ENCODE results near the gene ERCC3.
"Not testable (repeated sequence)": the region's sequence is repeated elsewhere in the genome, so short reads cannot be mapped to it uniquely, and the experiment has no call there.

Gene ERCC3

DNA sequence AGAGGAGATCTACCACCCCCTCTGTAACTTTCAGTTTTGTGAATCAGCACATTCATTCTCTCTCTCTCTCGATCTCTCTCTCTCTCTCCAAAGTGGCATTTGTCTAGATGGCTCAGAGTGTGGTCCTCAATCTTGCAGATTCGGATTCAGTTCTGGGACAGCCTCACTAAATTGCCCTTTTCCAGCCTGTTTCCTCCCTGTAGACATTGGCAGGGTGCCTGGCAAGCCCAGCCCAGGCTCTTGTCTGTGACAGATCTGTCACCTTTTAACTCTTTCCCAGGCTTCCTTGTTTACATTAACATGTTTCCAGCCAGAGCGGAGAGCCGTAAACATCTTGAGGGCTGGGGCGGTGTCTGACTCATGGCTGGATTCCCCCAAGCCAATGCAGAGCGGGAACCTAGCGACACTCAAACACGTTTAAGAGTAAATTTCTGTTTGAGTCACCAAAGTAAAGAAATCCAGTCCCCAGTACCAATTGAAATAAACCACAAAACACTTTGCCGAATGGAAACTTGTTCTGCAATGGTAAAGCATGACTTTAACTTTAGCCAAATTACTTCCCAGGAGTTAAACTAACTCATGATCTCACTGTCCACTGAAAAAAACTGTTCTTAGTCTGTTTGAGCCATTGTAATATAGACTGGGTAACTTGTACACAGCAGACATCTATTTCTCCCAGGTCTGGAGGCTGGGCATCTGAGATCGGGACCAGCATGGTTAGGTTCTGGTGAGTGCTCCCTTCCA lies 67.3 kb downstream of the ERCC3 start:
- CTCF ChIA-PET, result no interaction called here
- TF ChIP-seq, protein P1, sequence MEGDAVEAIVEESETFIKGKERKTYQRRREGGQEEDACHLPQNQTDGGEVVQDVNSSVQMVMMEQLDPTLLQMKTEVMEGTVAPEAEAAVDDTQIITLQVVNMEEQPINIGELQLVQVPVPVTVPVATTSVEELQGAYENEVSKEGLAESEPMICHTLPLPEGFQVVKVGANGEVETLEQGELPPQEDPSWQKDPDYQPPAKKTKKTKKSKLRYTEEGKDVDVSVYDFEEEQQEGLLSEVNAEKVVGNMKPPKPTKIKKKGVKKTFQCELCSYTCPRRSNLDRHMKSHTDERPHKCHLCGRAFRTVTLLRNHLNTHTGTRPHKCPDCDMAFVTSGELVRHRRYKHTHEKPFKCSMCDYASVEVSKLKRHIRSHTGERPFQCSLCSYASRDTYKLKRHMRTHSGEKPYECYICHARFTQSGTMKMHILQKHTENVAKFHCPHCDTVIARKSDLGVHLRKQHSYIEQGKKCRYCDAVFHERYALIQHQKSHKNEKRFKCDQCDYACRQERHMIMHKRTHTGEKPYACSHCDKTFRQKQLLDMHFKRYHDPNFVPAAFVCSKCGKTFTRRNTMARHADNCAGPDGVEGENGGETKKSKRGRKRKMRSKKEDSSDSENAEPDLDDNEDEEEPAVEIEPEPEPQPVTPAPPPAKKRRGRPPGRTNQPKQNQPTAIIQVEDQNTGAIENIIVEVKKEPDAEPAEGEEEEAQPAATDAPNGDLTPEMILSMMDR (IDR thresholded peaks at IDR 0.05; ENCODE audit: insufficient read depth, low read length, missing control alignments), result no peak
- POLR2A ChIA-PET, result no interaction called here
- peak; percentile 65 for DNase-seq (ENCODE audit: low read depth, low spot score)
- peak overlapping the region; percentile 29 for H3K4me3 ChIP-seq (ENCODE audit: low read depth, low read length)

DNA sequence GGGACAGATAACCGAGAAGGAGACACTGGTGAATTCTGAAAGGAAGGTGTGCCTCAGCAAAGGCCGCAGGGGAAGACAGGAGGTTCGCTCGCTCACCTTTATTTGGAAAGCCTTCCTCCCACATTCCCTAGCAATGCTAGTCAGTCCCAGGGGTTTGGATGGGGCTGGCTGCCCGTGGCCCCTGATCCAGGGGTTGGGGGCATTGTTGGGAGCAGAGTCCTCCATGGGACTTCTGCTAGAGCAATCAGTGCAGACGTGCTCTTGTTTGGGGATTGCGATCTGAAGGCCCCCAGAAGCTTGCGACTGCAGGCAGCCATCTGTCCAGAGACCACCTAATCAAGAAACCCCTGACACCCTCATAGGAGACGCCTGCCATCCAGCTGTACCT lies 67.8 kb downstream of the ERCC3 start:
- DNase-seq (ENCODE audit: low read depth, low spot score), result no peak
- TF ChIP-seq, protein P1 (IDR thresholded peaks at IDR 0.05; ENCODE audit: insufficient read depth, low read length, missing control alignments), result no peak
- ChIA-PET POLR2A (no interaction called here), CTCF (no interaction called here)
- peak overlapping the region; percentile 29; the same call in 1 of the 2 replicates for H3K4me3 ChIP-seq (ENCODE audit: low read depth, low read length)

DNA sequence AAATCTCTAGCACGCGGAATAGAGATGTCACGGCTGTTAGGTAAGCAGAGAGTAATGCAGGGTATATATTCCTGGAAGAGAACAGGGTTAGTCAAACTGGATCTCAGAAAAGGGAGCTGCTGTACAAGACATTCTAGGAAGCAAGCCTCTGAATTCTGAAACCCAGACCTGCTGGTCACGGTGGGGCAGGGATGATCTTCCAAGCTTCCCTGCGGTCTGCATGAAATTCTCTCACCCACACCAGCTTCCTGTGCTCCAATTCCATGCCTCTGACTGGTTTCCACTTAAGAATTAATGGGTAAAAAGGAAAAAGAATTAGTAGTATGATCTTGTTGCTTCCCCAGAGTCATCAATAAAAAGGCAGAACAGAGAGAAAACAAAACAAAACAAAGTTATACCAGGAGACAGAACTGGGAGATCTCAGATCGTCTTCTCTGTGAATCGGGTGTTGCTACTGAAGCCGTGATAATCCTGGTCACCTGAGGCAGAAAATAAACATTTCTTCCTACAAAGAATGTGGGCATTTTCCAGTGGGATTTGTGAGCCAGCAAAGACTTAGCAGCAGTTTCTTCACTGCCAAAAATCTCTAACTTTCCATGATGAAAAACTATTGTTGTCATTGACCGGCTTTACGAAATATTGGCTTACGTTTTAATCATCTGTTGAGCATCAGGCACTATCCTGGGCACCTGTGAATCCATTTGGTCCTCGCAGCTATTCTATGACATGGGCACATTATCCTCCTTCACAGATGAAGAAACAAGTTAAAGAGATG lies 68.6 kb downstream of the ERCC3 start:
- ChIA-PET CTCF (interaction anchor here (1.1 kb wide), 1 partner anchor 28 kb away, joined by 3 read pairs; no protein-coding TSS in a partner anchor), POLR2A (no interaction called here)
- H3K4me3 ChIP-seq (ENCODE audit: low read depth, low read length), result no peak overlapping the region
- TF ChIP-seq, protein P1 (IDR thresholded peaks at IDR 0.05; ENCODE audit: insufficient read depth, low read length, missing control alignments), result no peak
- DNase-seq (ENCODE audit: low read depth, low spot score), result peak; percentile 54

DNA sequence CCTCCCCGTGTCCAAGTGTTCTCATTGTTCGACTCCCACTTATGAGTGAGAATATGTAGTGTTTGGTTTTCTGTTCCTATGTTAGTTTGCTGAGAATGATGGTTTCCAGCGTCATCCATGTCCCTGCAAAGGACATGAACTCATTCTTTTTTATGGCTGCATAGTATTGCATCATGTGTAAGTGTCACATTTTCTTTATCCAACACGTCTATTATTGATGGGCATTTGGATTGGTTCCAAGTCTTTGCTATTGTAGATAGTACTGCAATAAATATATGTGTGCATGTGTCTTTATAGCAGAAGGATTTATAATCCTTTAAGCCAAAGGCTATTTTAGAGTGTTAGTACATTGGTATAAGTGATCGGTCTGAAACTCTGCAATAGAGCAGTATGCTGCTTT lies 69.8 kb downstream of the ERCC3 start:
- POLR2A ChIA-PET; DNase-seq (ENCODE audit: low read depth, low spot score); H3K4me3 ChIP-seq (ENCODE audit: low read depth, low read length); CTCF ChIA-PET: not testable (repeated sequence)

DNA sequence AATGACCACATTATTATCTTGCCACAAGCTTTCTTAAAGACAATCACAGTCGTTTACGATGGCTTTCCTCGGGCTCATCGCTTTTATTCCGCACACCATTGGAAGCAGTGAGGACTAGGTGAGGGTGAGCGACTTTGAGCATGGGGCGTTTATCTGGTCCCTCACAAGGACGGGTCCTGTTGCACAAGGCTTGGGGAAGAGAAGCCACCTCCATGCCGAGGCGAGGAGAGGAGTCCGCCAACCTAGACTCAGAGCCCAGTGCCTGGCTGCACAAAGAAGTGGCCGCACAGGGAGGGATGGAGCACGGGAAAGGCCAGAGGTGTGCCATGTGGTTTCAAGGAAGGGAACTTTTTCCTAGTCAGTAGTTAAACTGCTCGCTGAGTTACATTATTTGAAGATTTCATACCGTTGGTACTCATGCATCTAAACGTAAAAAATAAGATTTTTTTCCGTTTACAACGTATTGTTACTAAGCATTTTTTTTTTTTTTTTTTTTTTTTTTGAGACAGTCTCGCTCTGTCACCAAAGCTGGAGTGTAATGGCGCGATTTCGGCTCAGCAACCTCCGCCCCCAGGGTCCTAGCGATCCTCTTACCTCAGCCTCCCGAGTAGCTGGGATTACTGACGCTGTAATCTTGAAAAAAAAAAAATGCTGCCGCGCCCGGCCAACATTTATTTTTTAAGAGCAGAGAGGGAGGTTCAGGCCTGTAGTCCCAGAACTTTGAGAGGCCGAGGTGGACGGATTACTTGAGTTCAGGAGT lies 73.0 kb downstream of the ERCC3 start:
- no peak for DNase-seq (ENCODE audit: low read depth, low spot score)
- POLR2A ChIA-PET, result no interaction called here
- peak overlapping the region; percentile 19; the same call in 1 of the 2 replicates for H3K4me3 ChIP-seq (ENCODE audit: low read depth, low read length)
- CTCF ChIA-PET, result no interaction called here
- TF ChIP-seq, protein P1 (IDR thresholded peaks at IDR 0.05; ENCODE audit: insufficient read depth, low read length, missing control alignments), result no peak

DNA sequence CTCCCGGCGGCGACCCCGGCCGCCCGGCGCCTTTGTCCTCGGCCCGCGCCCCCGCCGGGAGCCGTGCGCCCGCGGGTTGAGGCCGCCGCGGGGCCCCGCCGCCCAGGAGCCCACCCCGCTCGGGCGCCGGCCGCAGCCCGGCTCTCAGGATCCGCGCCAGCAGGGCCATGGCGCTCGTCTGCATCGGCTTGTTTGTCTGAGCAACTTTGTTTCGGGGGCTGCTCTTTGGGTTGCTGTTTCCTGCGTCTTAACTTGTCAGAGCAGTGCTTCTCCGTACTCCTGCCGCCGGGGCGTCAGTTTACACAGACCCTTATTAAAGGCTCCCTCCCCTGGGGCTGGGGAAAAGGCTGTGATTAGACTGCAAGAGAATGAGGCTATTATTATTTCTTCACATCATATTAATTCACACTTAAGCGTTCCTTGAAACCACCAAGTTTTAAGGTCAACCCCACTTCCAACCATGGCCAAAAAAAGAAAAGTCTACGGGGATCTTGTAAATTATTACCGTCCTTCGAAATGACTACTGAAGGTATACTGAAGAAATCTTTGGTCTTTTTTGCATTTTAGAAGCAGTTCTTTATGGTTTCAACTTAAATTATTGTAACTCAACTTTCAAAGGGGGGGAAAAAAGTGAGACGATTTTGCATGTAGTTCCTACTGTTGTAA lies 73.7 kb downstream of the ERCC3 start, which contains the start of gene CYP27C1:
CYP27C1 (minus strand) TSS at position 198 of the 666 bp plus-strand sequence; CDS start at position 169, 29 bp downstream.
- no peak for DNase-seq (ENCODE audit: low read depth, low spot score)
- ChIA-PET POLR2A (no interaction called here), CTCF (no interaction called here)
- TF ChIP-seq, protein P1 (IDR thresholded peaks at IDR 0.05; ENCODE audit: insufficient read depth, low read length, missing control alignments), result no peak
- peak within 1 kb of the TSS; percentile 64 for H3K4me3 ChIP-seq (ENCODE audit: low read depth, low read length)

All from AG04449 (cell line).